Left lung (tissue), 10 donors: ENCODE results near the gene RASA3. TPM values are rescaled to one million over a fixed set of nuclear protein-coding genes. Genes with fewer than 3 reads are reported as not detected.

Source experiments
- ATAC-seq: fragments of 200-7000 bp; cut with Tn5 transposase; one replicate; pipeline ENCODE4 v1.9.1; 2020; ENCODE audit warnings: moderate library complexity
- DNase-seq, 4 donors: peaks; one replicate each; pipeline ENCODE4 v3.0.0-alpha.2; 2013 to 2020
- H3K27ac ChIP-seq, 2 donors: fragments of 200-600 bp; sonication (generic) in 1 of 2; one replicate each; pipeline versions ENCODE4 v1.5.0 to v1.8.0; 2020 to 2021
- H3K27me3 ChIP-seq, 2 donors: fragments of 200-600 bp; sonication (generic) in 1 of 2; one replicate each; pipeline versions ENCODE4 v1.5.0 to v1.8.0; 2020 to 2021
- H3K36me3 ChIP-seq, 2 donors: fragments of 200-600 bp; sonication (generic) in 1 of 2; one replicate each; pipeline versions ENCODE4 v1.5.0 to v1.8.0; 2020 to 2021
- H3K4me1 ChIP-seq, 2 donors: fragments of 200-600 bp; one replicate each; pipeline ENCODE4 v1.8.0; 2021
- H3K4me3 ChIP-seq, 2 donors: fragments of 200-600 bp; sonication (generic) in 1 of 2; one replicate each; pipeline versions ENCODE4 v1.5.0 to v1.8.0; 2020 to 2021; ENCODE audit warnings: mild to moderate bottlenecking in 1 of 2
- H3K9me3 ChIP-seq, 2 donors: fragments of 200-600 bp; sonication (generic) in 1 of 2; one replicate each; pipeline versions ENCODE4 v1.5.0 to v1.8.0; 2020 to 2021
- intact Hi-C, 2 donors: fragments of 100-400 bp; cut with DNase I; formaldehyde crosslinking; loops; one replicate each; pipeline versions ENCODE4 v1.11.2 to v1.14.2; 2022
- polyA plus RNA-seq, 6 donors: library from polyadenylated mRNA; unstranded; fragments of 120-200 nt; gene quantifications; one replicate each; pipeline ENCODE4 v1.2.1, GENCODE V29; 2013; ENCODE audit not compliant: insufficient read length in 6 of 6
- total RNA-seq, 2 donors: library from RNA; stranded (reverse); fragmentation: NEBNext Ultra II Directional; extraction: Animal tissue kit (Norgen Biotek cat#: 25700); gene quantifications; one replicate each; pipeline ENCODE4 v1.2.1, GENCODE V29; 2021
- TF ChIP-seq, protein P1 (sequence below), 2 donors: fragments of 200-600 bp; sonication (generic) in 1 of 2; IDR thresholded peaks; one replicate each; pipeline versions ENCODE4 v1.5.0 to v1.8.0; 2021; ENCODE audit warnings: antibody characterized with exemption in 2 of 2
- donor health status: DM: no; HTN: yes; CAD: no.
- donor health status: DM: no; HTN: no; CAD: no.

The RASA3 gene
- total and polyA plus RNA-seq, 8 donors: 11.4 to 22.2 (median 12.7) TPM

GRCh38 chr13:114155926-114156883 is 23.8 kb upstream of the RASA3 start:
- H3K4me3 ChIP-seq: no peak overlapping the region
- DNase-seq (no peak), ATAC-seq (no peak)
- peaks cover 0 to 2% of the 10 kb centered on the region in 2 donors for H3K27me3 ChIP-seq
- H3K4me1 ChIP-seq: peaks cover 0 to 7% of the 10 kb centered on the region in 2 donors
- no peaks in the 10 kb centered on the region for H3K9me3 ChIP-seq
- H3K27ac ChIP-seq: no peak overlapping the region
- H3K36me3 ChIP-seq: no peaks in the 10 kb centered on the region
- intact Hi-C loops: no loop called here
- TF ChIP-seq, protein P1, sequence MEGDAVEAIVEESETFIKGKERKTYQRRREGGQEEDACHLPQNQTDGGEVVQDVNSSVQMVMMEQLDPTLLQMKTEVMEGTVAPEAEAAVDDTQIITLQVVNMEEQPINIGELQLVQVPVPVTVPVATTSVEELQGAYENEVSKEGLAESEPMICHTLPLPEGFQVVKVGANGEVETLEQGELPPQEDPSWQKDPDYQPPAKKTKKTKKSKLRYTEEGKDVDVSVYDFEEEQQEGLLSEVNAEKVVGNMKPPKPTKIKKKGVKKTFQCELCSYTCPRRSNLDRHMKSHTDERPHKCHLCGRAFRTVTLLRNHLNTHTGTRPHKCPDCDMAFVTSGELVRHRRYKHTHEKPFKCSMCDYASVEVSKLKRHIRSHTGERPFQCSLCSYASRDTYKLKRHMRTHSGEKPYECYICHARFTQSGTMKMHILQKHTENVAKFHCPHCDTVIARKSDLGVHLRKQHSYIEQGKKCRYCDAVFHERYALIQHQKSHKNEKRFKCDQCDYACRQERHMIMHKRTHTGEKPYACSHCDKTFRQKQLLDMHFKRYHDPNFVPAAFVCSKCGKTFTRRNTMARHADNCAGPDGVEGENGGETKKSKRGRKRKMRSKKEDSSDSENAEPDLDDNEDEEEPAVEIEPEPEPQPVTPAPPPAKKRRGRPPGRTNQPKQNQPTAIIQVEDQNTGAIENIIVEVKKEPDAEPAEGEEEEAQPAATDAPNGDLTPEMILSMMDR (IDR thresholded peaks at IDR 0.05): no peak

- DNase-seq (no peak), ATAC-seq (no peak)
- Histone ChIP-seq H3K4me1 (peaks cover 0 to 11% of the 10 kb centered on the region in 2 donors), H3K27ac (no peak overlapping the region), H3K4me3 (no peak overlapping the region), H3K9me3 (no peaks in the 10 kb centered on the region), H3K27me3 (no peaks in the 10 kb centered on the region), H3K36me3 (no peaks in the 10 kb centered on the region)
- intact Hi-C loops: no loop called here
- TF ChIP-seq, protein P1 (IDR thresholded peaks at IDR 0.05): no peak
Observed at GRCh38 chr13:114155320-114155719, 22.9 kb upstream of the RASA3 start.

DNA sequence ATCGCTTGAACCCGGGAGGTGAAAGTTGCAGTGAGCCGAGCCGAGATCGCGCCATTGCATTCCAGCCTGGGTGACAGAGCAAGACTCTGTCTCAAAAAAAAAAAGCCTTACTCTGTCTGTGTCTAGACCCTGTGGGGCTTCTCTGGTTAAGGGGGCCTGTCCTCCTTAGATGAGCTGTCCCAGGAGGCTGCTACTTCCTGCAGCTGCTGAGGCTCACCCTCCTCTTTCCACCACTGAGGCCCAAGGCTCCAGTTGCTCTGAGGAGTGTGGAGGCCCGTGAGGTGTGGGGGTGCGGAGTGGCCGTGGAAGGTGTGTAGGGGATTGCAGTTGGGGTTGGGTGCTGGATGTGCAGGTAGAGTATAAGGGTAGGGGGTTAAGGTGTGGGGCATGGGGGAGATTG is 22.1 kb upstream of the RASA3 start:
- DNase-seq (no peak), ATAC-seq (no peak)
- intact Hi-C loops: no loop called here
- Histone ChIP-seq H3K4me3 (no peak overlapping the region), H3K27me3 (no peaks in the 10 kb centered on the region), H3K4me1 (peaks cover 0 to 11% of the 10 kb centered on the region in 2 donors), H3K27ac (no peak overlapping the region), H3K36me3 (no peaks in the 10 kb centered on the region), H3K9me3 (no peaks in the 10 kb centered on the region)
- TF ChIP-seq, protein P1 (IDR thresholded peaks at IDR 0.05): no peak

GRCh38 chr13:114153485-114154080 is 21.2 kb upstream of the RASA3 start:
- Histone ChIP-seq H3K27ac (no peak overlapping the region), H3K9me3 (no peaks in the 10 kb centered on the region), H3K27me3 (no peaks in the 10 kb centered on the region), H3K4me1 (peaks cover 0 to 11% of the 10 kb centered on the region in 2 donors), H3K36me3 (no peaks in the 10 kb centered on the region), H3K4me3 (no peak overlapping the region)
- no peak for DNase-seq
- intact Hi-C loops: no loop called here
- TF ChIP-seq, protein P1 (IDR thresholded peaks at IDR 0.05): no peak
- no peak for ATAC-seq

- intact Hi-C loops: no loop called here
- DNase-seq: peak in 1 of 4 donors; percentile 68
- no peak for ATAC-seq
- TF ChIP-seq, protein P1 (IDR thresholded peaks at IDR 0.05): no peak
- Histone ChIP-seq H3K4me3 (no peak overlapping the region), H3K27ac (no peak overlapping the region), H3K27me3 (no peaks in the 10 kb centered on the region), H3K4me1 (peaks cover 0 to 18% of the 10 kb centered on the region in 2 donors), H3K9me3 (no peaks in the 10 kb centered on the region), H3K36me3 (no peaks in the 10 kb centered on the region)
Observed at GRCh38 chr13:114152831-114153371, 20.5 kb upstream of the RASA3 start.
